ENCODE measurements around the gene HSD3B7. TPM values are rescaled to one million over a fixed set of nuclear protein-coding genes. Genes with fewer than 3 reads are reported as not detected.

The HSD3B7 gene
- total RNA-seq, 1 donor from 2014 or later, result 5.5 TPM

GRCh38 chr16:30980023-30980371 lies 5.0 kb upstream of the HSD3B7 start:
- H3K27ac ChIP-seq (replicated peaks), result no peak overlapping the region
- no peak overlapping the region for H3K4me3 ChIP-seq
- no peaks in the 10 kb centered on the region for H3K27me3 ChIP-seq (ENCODE audit: low read depth)
- no peak for DNase-seq
- no peaks in the 10 kb centered on the region for H3K9me3 ChIP-seq (replicated peaks)
- H3K36me3 ChIP-seq, result peaks cover 85% of the 10 kb centered on the region
- no peak for TF ChIP-seq CTCF (IDR thresholded peaks at IDR 0.05; ENCODE audit: borderline replicate concordance)
- intact Hi-C loops (cut with micrococcal nuclease), result loop anchor here (10.0 kb wide), 2 partner anchors 165 to 475 kb away; partner anchors contain the start of gene ARMC5
- peaks cover 4% of the 10 kb centered on the region for H3K4me1 ChIP-seq

GRCh38 chr16:30980434-30980833 lies 4.6 kb upstream of the HSD3B7 start:
- no peak for TF ChIP-seq CTCF (IDR thresholded peaks at IDR 0.05; ENCODE audit: borderline replicate concordance)
- H3K36me3 ChIP-seq, result peaks cover 80% of the 10 kb centered on the region
- DNase-seq, result no peak
- H3K27ac ChIP-seq (replicated peaks), result no peak overlapping the region
- H3K9me3 ChIP-seq (replicated peaks), result no peaks in the 10 kb centered on the region
- intact Hi-C loops (cut with micrococcal nuclease), result loop anchor here (10.0 kb wide), 2 partner anchors 164 to 474 kb away; partner anchors contain the start of gene ARMC5
- H3K27me3 ChIP-seq (ENCODE audit: low read depth), result no peaks in the 10 kb centered on the region
- no peak overlapping the region for H3K4me3 ChIP-seq
- H3K4me1 ChIP-seq, result peaks cover 9% of the 10 kb centered on the region

GRCh38 chr16:30980959-30981358 lies 4.0 kb upstream of the HSD3B7 start:
- Histone ChIP-seq H3K4me3 (no peak overlapping the region), H3K36me3 (peaks cover 75% of the 10 kb centered on the region), H3K27ac (replicated peaks) (no peak overlapping the region), H3K27me3 (ENCODE audit: low read depth) (no peaks in the 10 kb centered on the region), H3K4me1 (peaks cover 14% of the 10 kb centered on the region), H3K9me3 (replicated peaks) (no peaks in the 10 kb centered on the region)
- TF ChIP-seq CTCF (IDR thresholded peaks at IDR 0.05; ENCODE audit: borderline replicate concordance), result no peak
- intact Hi-C loops (cut with micrococcal nuclease), result loop anchor here (10.0 kb wide), 2 partner anchors 164 to 474 kb away; partner anchors contain the start of gene ARMC5
- DNase-seq, result no peak

GRCh38 chr16:30982548-30983288 lies 2.3 kb upstream of the HSD3B7 start:
- intact Hi-C loops (cut with micrococcal nuclease), result loop anchor here (10.0 kb wide), 2 partner anchors 162 to 472 kb away; partner anchors contain the start of gene ARMC5
- peaks cover 58% of the 10 kb centered on the region for H3K36me3 ChIP-seq

GRCh38 chr16:30983289-30983889 lies 1.6 kb upstream of the HSD3B7 start:
- Histone ChIP-seq H3K27me3 (ENCODE audit: low read depth) (no peaks in the 10 kb centered on the region), H3K4me1 (peaks cover 17% of the 10 kb centered on the region), H3K9me3 (replicated peaks) (no peaks in the 10 kb centered on the region), H3K4me3 (no peak overlapping the region), H3K27ac (replicated peaks) (peak overlapping the region; percentile 23), H3K36me3 (peaks cover 51% of the 10 kb centered on the region)
- no peak for TF ChIP-seq CTCF (IDR thresholded peaks at IDR 0.05; ENCODE audit: borderline replicate concordance)
- intact Hi-C loops (cut with micrococcal nuclease), result loop anchor here (10.0 kb wide), 2 partner anchors 161 to 471 kb away; partner anchors contain the start of gene ARMC5
- no peak for DNase-seq

More at GRCh38 chr16:30982548-30983288, 2.3 kb upstream of the HSD3B7 start:
- peak overlapping the region; percentile 23 for H3K27ac ChIP-seq (replicated peaks)
- peaks cover 17% of the 10 kb centered on the region for H3K4me1 ChIP-seq
- H3K27me3 ChIP-seq (ENCODE audit: low read depth), result no peaks in the 10 kb centered on the region
- no peak for DNase-seq
- H3K4me3 ChIP-seq, result no peak overlapping the region
- H3K9me3 ChIP-seq (replicated peaks), result no peaks in the 10 kb centered on the region
- TF ChIP-seq CTCF (IDR thresholded peaks at IDR 0.05; ENCODE audit: borderline replicate concordance), result no peak
